ENCODE measurements around the gene AGAP9.
"Not testable (repeated sequence)": the region's sequence is repeated elsewhere in the genome, so short reads cannot be mapped to it uniquely, and the experiment has no call there.

AGAP9 gene

GRCh38 chr10:47523475-47523874 lies at the start of gene AGAP9:
Gene AGAP9 (minus strand): TSS chr10:47523638. CDS start chr10:47523526, 112 bp downstream.
- not testable (repeated sequence) for DNase-seq

GRCh38 chr10:47571138-47571912 lies 47.9 kb upstream of the AGAP9 start:
- not testable (repeated sequence) for DNase-seq

- not testable (repeated sequence) for DNase-seq
These were observed 43.3 kb upstream of the AGAP9 start for GRCh38 chr10:47566757-47567156.

GRCh38 chr10:47566108-47566699 lies 42.8 kb upstream of the AGAP9 start:
- not testable (repeated sequence) for DNase-seq

- DNase-seq: not testable (repeated sequence)
These were observed 42.1 kb upstream of the AGAP9 start for GRCh38 chr10:47565517-47565920.

- not testable (repeated sequence) for DNase-seq
These were observed 41.5 kb upstream of the AGAP9 start for GRCh38 chr10:47564953-47565352.

GRCh38 chr10:47564318-47564717 lies 40.9 kb upstream of the AGAP9 start:
- not testable (repeated sequence) for DNase-seq

- DNase-seq: not testable (repeated sequence)
These were observed 37.0 kb upstream of the AGAP9 start for GRCh38 chr10:47560452-47560851.

GRCh38 chr10:47559718-47560308 lies 36.4 kb upstream of the AGAP9 start:
- not testable (repeated sequence) for DNase-seq

GRCh38 chr10:47558109-47558508 lies 34.7 kb upstream of the AGAP9 start:
- not testable (repeated sequence) for DNase-seq

GRCh38 chr10:47557616-47558015 lies 34.2 kb upstream of the AGAP9 start:
- not testable (repeated sequence) for DNase-seq

- not testable (repeated sequence) for DNase-seq
These were observed 31.9 kb upstream of the AGAP9 start for GRCh38 chr10:47555334-47555733.

- DNase-seq: not testable (repeated sequence)
These were observed 31.1 kb upstream of the AGAP9 start for GRCh38 chr10:47554552-47554951.

- DNase-seq: not testable (repeated sequence)
These were observed 30.4 kb upstream of the AGAP9 start for GRCh38 chr10:47553860-47554247.

GRCh38 chr10:47553214-47553859 lies 29.9 kb upstream of the AGAP9 start:
- DNase-seq: peak; percentile 54

GRCh38 chr10:47552719-47553118 lies 29.3 kb upstream of the AGAP9 start:
- DNase-seq: not testable (repeated sequence)

- DNase-seq: not testable (repeated sequence)
These were observed 23.8 kb upstream of the AGAP9 start for GRCh38 chr10:47547286-47547685.

- DNase-seq: not testable (repeated sequence)
These were observed 13.0 kb upstream of the AGAP9 start for GRCh38 chr10:47536430-47536829.

- DNase-seq: not testable (repeated sequence)
These were observed 21.1 kb downstream of the AGAP9 start for GRCh38 chr10:47502313-47502712.

- DNase-seq: not testable (repeated sequence)
These were observed 29.2 kb downstream of the AGAP9 start for GRCh38 chr10:47494226-47494625.

- not testable (repeated sequence) for DNase-seq
These were observed 31.8 kb downstream of the AGAP9 start, which contains the start of gene FAM25G for GRCh38 chr10:47491600-47491999. Gene FAM25G (minus strand): TSS chr10:47491700. CDS start chr10:47491674, 26 bp downstream.

- DNase-seq: not testable (repeated sequence)
These were observed 33.8 kb downstream of the AGAP9 start for GRCh38 chr10:47489630-47490029.

GRCh38 chr10:47485943-47486342 lies 37.5 kb downstream of the AGAP9 start:
- DNase-seq: not testable (repeated sequence)

Data from DMS 273 treated with DMSO at 0.1 percent for 48 hours (cell line).